ENCODE results near the gene RAB19.
"Not testable (repeated sequence)": the region's sequence is repeated elsewhere in the genome, so short reads cannot be mapped to it uniquely, and the experiment has no call there.

RAB19 gene

DNA sequence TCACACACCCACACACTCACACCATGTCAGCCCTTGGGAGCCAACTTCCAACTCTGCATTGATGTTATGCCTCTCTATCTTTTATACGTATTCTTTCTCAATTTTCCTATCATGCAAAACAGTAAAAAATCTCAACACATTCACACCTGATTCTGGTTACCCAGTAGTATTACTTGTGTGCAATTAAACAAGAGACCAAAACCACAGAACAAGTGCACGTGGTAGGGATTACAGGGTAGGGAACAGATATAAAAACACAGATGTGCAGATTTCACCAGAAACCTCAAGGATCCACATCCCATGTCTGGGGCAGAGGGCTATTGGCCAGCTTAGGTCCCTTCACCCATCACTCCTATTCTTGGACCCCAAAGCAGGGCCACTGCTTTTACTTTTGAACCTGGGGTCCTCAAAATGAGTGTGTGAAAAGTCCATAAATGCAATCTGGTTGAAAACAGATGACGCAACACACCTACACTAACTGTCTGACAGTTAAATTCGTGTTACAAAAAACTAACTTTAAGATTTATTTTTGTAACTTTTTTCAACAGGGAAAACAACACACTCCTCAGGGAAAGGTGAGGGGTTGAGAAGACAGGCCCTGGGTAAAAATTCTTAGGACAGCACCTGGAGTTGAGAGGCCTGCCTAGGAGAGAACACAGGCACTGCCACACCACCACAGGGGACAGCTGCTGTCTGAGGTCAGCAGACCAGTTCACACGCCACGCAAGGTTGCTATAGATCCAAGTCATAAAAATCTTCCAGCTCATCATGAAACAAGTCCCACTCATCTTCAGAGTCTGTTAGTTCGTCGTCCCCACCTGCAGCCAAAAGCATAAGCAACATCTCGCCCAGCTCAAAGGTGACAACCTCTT lies 50.2 kb downstream of the RAB19 start:
- DNase-seq: not testable (repeated sequence)

DNA sequence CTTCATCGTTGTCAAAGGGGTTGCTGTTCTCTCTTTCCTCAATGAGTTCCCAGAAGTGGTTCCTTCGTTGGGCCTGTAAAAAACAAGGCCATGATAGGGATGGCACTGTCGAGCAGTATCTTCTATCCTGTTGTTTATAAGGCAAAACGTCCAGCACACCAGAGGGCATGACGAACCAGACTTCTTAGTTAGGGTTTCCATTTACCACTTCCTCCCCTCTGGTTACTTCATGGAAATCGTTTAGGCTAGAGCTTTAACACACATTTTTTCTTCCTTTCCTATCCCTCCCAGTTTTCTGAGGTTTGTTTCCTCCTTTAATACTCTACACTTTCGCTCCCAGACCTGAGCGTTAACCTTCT lies 50.8 kb downstream of the RAB19 start:
- DNase-seq: no peak

DNA sequence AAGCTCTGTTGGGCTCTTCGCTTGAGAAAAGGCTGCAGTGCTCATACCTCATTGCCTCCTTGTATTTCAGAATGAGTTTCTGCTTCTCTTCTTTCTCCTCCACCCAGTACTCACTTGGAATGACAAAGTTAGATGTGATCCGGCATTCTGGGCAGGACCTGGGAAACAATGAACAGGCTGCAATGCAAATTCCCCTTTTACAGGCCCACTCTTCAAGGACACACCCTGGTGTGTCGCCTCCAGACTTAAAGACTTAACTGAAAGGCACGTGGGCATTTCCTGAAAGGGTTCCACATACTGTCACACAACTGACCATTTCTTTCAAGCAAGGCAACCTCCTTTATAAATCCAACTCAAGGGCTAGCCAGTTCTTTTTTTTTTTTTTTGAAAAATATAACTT lies 51.9 kb downstream of the RAB19 start:
- DNase-seq: no peak

DNA sequence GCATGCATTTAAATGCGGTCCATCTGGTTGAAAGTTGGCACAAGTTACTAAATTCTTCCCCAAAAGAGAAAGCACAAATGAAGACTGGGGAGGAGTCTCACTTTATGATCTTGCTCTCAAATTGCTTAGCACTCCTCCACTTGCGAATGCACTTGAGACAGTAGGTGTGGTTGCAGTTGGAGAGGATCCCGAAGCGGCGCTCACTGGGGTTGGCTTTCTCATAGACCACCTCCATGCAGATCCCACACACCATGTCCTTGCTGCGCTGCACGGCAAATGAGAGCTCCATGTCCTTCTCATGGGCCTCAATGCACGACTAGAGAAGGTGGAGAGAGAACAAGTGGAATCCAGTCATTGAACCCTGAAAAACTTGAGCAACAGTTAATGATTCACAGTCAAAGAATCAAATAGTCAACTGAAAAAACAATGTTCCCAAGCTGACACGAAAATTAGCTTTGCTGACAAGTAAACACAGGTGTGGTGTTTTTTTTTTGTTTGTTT lies 52.7 kb downstream of the RAB19 start:
- DNase-seq: no peak

DNA sequence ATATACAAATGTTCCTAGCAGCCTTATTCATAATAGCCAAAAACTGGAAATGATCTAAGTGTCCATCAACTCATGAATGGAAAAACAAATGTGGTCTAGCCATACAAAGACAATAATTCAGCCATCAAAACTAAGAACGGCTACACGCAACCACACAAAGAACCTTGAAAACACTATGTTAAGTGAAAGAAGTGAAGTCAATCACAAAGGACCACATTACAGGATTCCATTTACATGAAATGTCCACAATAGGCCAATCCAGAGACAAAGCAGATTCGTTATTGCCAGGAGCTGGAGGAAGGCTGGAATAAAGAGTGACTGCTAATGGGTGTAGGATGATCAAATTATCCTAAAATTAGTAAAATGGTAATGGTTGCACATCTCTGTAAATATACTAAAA lies 54.3 kb downstream of the RAB19 start:
- DNase-seq: no peak

DNA sequence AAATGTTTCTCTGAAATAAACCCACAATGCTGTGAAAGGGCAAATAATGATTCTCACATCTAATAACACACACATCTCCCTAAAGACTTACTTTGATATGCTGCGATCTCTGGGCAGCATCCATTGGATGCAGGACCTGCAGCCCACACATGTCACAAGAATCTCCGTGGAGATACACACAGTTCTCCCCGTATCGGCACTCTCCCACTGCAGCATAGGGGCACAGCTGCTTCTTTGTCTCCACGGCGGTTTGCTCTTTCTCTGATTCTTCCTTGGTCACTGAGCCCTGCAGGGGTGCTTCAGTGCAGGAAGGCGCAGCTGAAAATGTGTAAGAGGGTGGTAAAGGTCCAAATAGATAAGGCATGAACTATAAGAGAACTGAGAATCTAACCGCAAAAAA lies 55.1 kb downstream of the RAB19 start:
- DNase-seq: no peak

DNA sequence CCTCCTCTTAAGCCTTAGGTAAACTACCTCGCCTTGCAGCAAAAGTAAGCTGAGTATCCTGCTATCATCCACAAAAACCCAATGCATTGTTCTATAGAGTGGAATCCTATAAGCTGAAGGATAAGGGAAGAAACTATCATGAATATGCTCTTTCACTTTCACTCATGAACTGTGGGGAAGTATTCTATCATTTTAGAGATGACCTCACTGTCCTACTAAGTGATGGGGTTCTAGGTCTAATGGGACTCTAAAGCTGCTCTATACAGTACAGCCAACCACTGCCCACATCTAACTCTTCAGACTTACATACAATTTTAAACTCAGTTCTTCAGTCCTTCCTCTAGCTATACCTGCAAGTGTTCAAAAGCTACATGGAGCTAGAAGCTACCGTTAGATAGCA lies 59.3 kb downstream of the RAB19 start:
- no peak for DNase-seq

DNA sequence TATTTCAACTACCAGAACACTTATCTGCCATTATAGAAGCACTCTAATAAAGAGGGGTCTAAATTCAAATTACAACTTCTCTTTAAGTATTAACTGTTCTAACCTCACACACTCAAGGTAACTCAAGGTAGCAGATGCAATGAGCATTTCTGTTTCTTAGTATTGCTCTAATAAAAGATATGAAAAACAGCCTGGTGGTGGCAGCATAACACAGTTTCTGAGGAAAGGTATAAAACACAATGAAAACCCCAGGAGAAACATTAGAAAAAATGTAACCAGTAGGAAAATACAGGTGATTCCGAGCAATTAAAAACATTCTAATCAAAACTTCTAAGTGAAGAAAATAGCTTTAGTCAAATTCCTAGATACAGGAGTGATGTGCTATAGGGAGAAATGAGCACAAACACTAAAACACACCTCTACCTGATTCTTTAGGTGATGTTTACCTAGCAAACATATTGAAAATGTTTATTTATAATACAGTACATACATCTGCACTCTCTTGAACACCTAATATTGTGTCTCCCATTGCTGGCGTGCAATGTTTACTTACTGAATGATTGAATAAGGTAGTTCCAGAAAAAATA lies 72.0 kb downstream of the RAB19 start:
- DNase-seq: peak; percentile 66

DNA sequence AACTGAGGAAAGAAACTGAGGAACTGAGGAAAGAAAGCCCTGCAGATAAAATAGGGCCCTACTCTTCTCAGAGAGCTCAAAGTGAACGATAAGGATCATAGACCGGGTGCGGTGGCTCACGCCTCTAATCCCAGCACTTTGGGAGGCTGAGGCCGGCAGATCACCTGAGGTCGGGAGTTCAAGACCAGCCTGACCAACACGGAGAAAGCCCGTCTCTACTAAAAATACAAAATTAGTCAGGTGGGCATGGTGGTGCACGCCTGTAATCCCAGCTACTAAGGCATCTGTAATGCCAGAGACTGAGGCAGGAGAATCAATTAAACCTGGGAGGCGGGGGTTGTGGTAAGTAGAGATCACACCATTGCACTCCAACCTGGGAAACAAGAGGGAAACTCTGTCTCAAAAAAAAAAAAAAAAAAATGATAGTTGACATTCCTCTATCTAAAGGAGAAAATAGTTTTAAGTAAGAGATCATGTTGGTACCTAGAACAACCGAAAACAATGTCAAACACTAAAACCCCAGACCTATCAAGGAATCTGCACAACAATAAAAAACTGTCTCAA lies 72.9 kb downstream of the RAB19 start:
- no peak for DNase-seq
